ENCODE data around the gene ATMIN. TPM values are rescaled to one million over a fixed set of nuclear protein-coding genes. Genes with fewer than 3 reads are reported as not detected.

The ATMIN gene
- total and polyA plus RNA-seq, 2 of the 13 experiments (the other 11 are each of a cell fraction or from before 2014, with no cell fraction given), result 34.6 to 60.4 TPM

GRCh38 chr16:81076566-81077075, 41.0 kb downstream of the ATMIN start (continued):
- TF ChIP-seq ZNF430 (CRISPR knock-in tag; IDR thresholded peaks at IDR 0.05), result peak; percentile 69; the same call in 1 of the 2 replicates
- TF ChIP-seq ASH2L (IDR thresholded peaks at IDR 0.05; ENCODE audit: insufficient read length, low read depth, low read length), result peak; percentile 83
- peak; percentile 86; the same call in 1 of the 2 replicates for TF ChIP-seq ZNF605 (CRISPR knock-in tag; IDR thresholded peaks at IDR 0.05)
- no peak for TF ChIP-seq ZNF781 (CRISPR knock-in tag; IDR thresholded peaks at IDR 0.05; ENCODE audit: borderline replicate concordance, not compliant biosample characterization)
- 0 out of 2 replicates have a peak, but pooled peaks have one; percentile 16 for TF ChIP-seq RNF2 (conservative IDR thresholded peaks at IDR 0.05; ENCODE audit: low read depth)
- no peak for TF ChIP-seq ZBTB38 (CRISPR knock-in tag; IDR thresholded peaks at IDR 0.05)
- TF ChIP-seq MAZ (IDR thresholded peaks at IDR 0.05; ENCODE audit: borderline replicate concordance, low read depth, low read length), result peak; percentile 68; the same call in 1 of the 2 replicates
- TF ChIP-seq MAZ (CRISPR knock-in tag; IDR thresholded peaks at IDR 0.05; ENCODE audit: low read depth), result no peak
- TF ChIP-seq KIAA2018 (CRISPR knock-in tag; IDR thresholded peaks at IDR 0.05; ENCODE audit: borderline replicate concordance), result 0 out of 2 replicates have a peak, but pooled peaks have one; percentile 9
- peak; percentile 68 for TF ChIP-seq GFI1 (CRISPR knock-in tag; IDR thresholded peaks at IDR 0.05; ENCODE audit: borderline replicate concordance)
- TF ChIP-seq KAT2B (IDR thresholded peaks at IDR 0.05; ENCODE audit: borderline replicate concordance, low read depth, low read length), result no peak
- peak; percentile 90; the same call in 1 of the 2 replicates for TF ChIP-seq KDM5A (IDR thresholded peaks at IDR 0.05; ENCODE audit: borderline replicate concordance, low read length)
- TF ChIP-seq TAF15 (IDR thresholded peaks at IDR 0.05; ENCODE audit: low read depth, low read length, poor library complexity, severe bottlenecking), result peak; percentile 52
- TF ChIP-seq SSRP1 (CRISPR knock-in tag; IDR thresholded peaks at IDR 0.05), result 0 out of 2 replicates have a peak, but pooled peaks have one; percentile 3
- 0 out of 2 replicates have a peak, but pooled peaks have one; percentile 48 for TF ChIP-seq ZMYM2 (CRISPR knock-in tag; IDR thresholded peaks at IDR 0.05)
- TF ChIP-seq NFE2L2 (IDR thresholded peaks at IDR 0.05; ENCODE audit: low read length), result peak; percentile 23; the same call in 1 of the 2 replicates
- no peak for TF ChIP-seq GPN1 (CRISPR knock-in tag; IDR thresholded peaks at IDR 0.05; ENCODE audit: borderline replicate concordance)
- peak in 1 of 2 experiments; percentile 64; a peak in 2 of 4 replicates for TF ChIP-seq POLR2A (IDR thresholded peaks at IDR 0.05; ENCODE audit: insufficient read depth in 1 of 2, low read depth in 2 of 2, low read length in 2 of 2)
- no peak for TF ChIP-seq MXD1 (CRISPR knock-in tag; IDR thresholded peaks at IDR 0.05)
- TF ChIP-seq MEIS1 (CRISPR knock-in tag; IDR thresholded peaks at IDR 0.05; ENCODE audit: borderline replicate concordance), result no peak
